ENCODE measurements around the gene MYO18B. TPM values are rescaled to one million over a fixed set of nuclear protein-coding genes. Genes with fewer than 3 reads are reported as not detected.

The MYO18B gene
- total RNA-seq, 1 donor from 2014 or later, result not detected

DNA sequence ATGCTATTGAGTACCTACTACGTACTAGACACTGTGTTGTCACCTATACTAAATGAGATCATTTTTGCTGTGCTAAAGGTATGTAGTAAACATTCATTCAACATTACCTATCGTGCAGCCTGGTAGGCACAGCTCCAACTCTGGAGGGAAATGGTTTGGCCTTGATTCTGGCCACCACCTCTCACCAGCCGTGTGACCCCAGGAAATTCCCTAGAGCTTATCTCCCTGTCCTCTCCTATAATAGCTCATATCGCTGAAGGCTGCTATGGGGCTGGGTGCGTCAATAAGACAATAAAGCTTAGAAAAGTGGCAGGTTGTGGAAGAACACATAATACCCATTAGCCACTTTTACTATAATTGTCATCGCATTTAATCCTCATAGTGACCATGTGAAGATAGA, 107.5 kb downstream of the MYO18B start:
- FAIRE-seq, result no peak
- Histone ChIP-seq H3K36me3 (ENCODE audit: control insufficient read depth, insufficient read depth, low read length) (no peaks in the 10 kb centered on the region), H3K4me3 (ENCODE audit: low read depth, low read length) (no peak overlapping the region), H3K27me3 (ENCODE audit: control insufficient read depth, insufficient read depth, low read length) (no peaks in the 10 kb centered on the region)
- TF ChIP-seq CTCF (IDR thresholded peaks at IDR 0.05; ENCODE audit: insufficient read depth, low read length, severe bottlenecking), result no peak
- DNase-seq (ENCODE audit: low read depth), result no peak

DNA sequence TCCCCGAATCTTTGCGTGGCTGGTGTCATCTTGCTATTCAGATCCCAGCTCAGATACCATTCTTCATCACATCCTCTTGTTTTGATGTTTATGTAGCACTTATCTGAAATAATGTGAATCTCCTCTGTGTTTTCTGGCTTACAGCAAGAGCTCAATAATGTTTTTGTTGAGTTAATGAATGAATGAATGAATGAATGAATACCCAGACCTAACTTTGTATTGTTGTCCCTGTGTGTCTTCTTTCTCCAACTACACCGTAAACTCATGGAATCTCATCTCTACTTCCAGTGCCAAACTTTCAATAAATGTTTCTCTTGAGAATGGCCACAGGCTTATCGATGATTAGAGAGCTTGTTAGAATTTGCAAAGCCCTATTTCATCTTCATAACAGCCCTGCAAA, 110.2 kb downstream of the MYO18B start:
- no peaks in the 10 kb centered on the region for H3K36me3 ChIP-seq (ENCODE audit: control insufficient read depth, insufficient read depth, low read length)
- DNase-seq (ENCODE audit: low read depth) (no peak), FAIRE-seq (no peak)
- no peak for TF ChIP-seq CTCF (IDR thresholded peaks at IDR 0.05; ENCODE audit: insufficient read depth, low read length, severe bottlenecking)
- no peak overlapping the region for H3K4me3 ChIP-seq (ENCODE audit: low read depth, low read length)
- H3K27me3 ChIP-seq (ENCODE audit: control insufficient read depth, insufficient read depth, low read length), result no peaks in the 10 kb centered on the region

DNA sequence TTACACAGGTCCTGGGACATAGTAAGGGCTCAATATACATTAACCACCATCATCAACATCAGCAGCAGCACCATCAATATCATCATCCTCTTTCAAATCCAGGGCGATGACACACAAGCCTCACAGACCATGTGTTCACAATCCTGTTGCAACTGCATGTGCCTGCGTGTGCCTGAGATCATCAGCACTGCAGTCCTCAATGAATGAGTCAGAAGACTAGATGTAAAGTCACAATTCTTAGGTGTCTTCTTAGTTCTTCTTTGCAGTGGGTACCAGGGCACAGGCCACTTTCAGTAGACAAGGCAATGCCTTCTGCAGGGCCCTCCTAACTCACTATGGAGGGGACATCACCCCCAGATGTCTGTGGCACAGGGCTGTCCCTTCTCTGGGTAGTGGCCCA, 111.1 kb downstream of the MYO18B start:
- FAIRE-seq (peak; percentile 97), DNase-seq (ENCODE audit: low read depth) (peak; percentile 38)
- H3K4me3 ChIP-seq (ENCODE audit: low read depth, low read length), result no peak overlapping the region
- no peak for TF ChIP-seq CTCF (IDR thresholded peaks at IDR 0.05; ENCODE audit: insufficient read depth, low read length, severe bottlenecking)
- H3K36me3 ChIP-seq (ENCODE audit: control insufficient read depth, insufficient read depth, low read length), result no peaks in the 10 kb centered on the region
- no peaks in the 10 kb centered on the region for H3K27me3 ChIP-seq (ENCODE audit: control insufficient read depth, insufficient read depth, low read length)

- H3K36me3 ChIP-seq (ENCODE audit: control insufficient read depth, insufficient read depth, low read length), result no peaks in the 10 kb centered on the region
- TF ChIP-seq CTCF (IDR thresholded peaks at IDR 0.05; ENCODE audit: insufficient read depth, low read length, severe bottlenecking), result no peak
- no peak for FAIRE-seq
- no peaks in the 10 kb centered on the region for H3K27me3 ChIP-seq (ENCODE audit: control insufficient read depth, insufficient read depth, low read length)
- H3K4me3 ChIP-seq (ENCODE audit: low read depth, low read length), result no peak overlapping the region
- no peak for DNase-seq (ENCODE audit: low read depth)
Measured at GRCh38 chr22:25853501-25854284, 111.7 kb downstream of the MYO18B start.

- no peak for TF ChIP-seq CTCF (IDR thresholded peaks at IDR 0.05; ENCODE audit: insufficient read depth, low read length, severe bottlenecking)
- Histone ChIP-seq H3K27me3 (ENCODE audit: control insufficient read depth, insufficient read depth, low read length) (no peaks in the 10 kb centered on the region), H3K36me3 (ENCODE audit: control insufficient read depth, insufficient read depth, low read length) (no peaks in the 10 kb centered on the region), H3K4me3 (ENCODE audit: low read depth, low read length) (no peak overlapping the region)
- FAIRE-seq, result peak; percentile 82
- no peak for DNase-seq (ENCODE audit: low read depth)
Measured at GRCh38 chr22:25869771-25870170, 127.8 kb downstream of the MYO18B start.

DNA sequence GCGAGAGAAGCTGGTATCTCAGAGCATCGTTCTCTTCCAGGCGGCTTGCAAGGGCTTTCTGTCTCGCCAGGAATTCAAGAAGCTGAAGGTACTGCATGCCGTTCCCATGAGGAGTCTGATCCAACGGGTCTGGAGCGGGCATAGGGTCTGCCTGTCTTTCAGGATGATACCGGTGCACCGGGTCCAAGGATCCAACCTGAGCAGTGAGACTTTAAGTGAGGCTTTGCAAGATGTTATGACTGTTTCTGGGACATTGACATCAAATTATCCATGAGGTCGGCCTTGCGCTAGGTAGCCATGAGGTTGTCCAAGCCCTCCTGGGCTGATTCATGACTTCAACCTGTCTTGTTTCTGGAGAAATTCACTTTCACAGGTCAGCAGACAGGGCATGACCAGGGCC, 132.3 kb downstream of the MYO18B start:
- FAIRE-seq (no peak), DNase-seq (ENCODE audit: low read depth) (no peak)
- no peaks in the 10 kb centered on the region for H3K27me3 ChIP-seq (ENCODE audit: control insufficient read depth, insufficient read depth, low read length)
- no peak overlapping the region for H3K4me3 ChIP-seq (ENCODE audit: low read depth, low read length)
- no peak for TF ChIP-seq CTCF (IDR thresholded peaks at IDR 0.05; ENCODE audit: insufficient read depth, low read length, severe bottlenecking)
- no peaks in the 10 kb centered on the region for H3K36me3 ChIP-seq (ENCODE audit: control insufficient read depth, insufficient read depth, low read length)

All from bronchial epithelial cell (primary cell).